Activated T-cell treated with anti-CD3 and anti-CD28 coated beads, Interleukin-2, amount 50 U/mL, for 1 hour (primary cell): ENCODE results near the gene CHRD.
A peak's percentile ranks its signal among the peaks of the same experiment; 100 is the strongest.
"Not testable (repeated sequence)": the region's sequence is repeated elsewhere in the genome, so short reads cannot be mapped to it uniquely, and the experiment has no call there.

Source experiments
- DNase-seq: peaks from one replicate; pipeline ENCODE4 v3.0.0-alpha.2; 2020

CHRD gene

GRCh38 chr3:184379358-184380184 is at the start of gene CHRD:
CHRD (plus strand) TSS chr3:184380054; CDS start chr3:184380319, 265 bp downstream.
- DNase-seq = no peak

GRCh38 chr3:184332370-184333090 is 47.3 kb upstream of the CHRD start:
- DNase-seq = no peak

GRCh38 chr3:184333190-184333589 is 46.7 kb upstream of the CHRD start:
- no peak for DNase-seq

GRCh38 chr3:184333700-184334099 is 46.2 kb upstream of the CHRD start:
- no peak for DNase-seq

- DNase-seq = peak; percentile 53
These were observed 45.2 kb upstream of the CHRD start for GRCh38 chr3:184334470-184335158.

GRCh38 chr3:184335291-184335660 is 44.6 kb upstream of the CHRD start:
- DNase-seq = no peak

- DNase-seq = peak; percentile 97
These were observed 44.0 kb upstream of the CHRD start for GRCh38 chr3:184335661-184336546.

GRCh38 chr3:184336547-184337398 is 43.1 kb upstream of the CHRD start:
- no peak for DNase-seq

- DNase-seq = no peak
These were observed 42.5 kb upstream of the CHRD start, which contains the start of gene FAM131A for GRCh38 chr3:184337399-184337714. FAM131A (plus strand) TSS chr3:184337600; CDS start chr3:184337631, 31 bp downstream.

- no peak for DNase-seq
These were observed 41.9 kb upstream of the CHRD start for GRCh38 chr3:184337981-184338380.

GRCh38 chr3:184338511-184338945 is 41.3 kb upstream of the CHRD start:
- DNase-seq = no peak

GRCh38 chr3:184339001-184339400 is 40.9 kb upstream of the CHRD start:
- no peak for DNase-seq

GRCh38 chr3:184339451-184340135 is 40.3 kb upstream of the CHRD start:
- DNase-seq = not testable (repeated sequence)

- no peak for DNase-seq
These were observed 37.9 kb upstream of the CHRD start for GRCh38 chr3:184341925-184342324.

- DNase-seq = no peak
These were observed 36.5 kb upstream of the CHRD start for GRCh38 chr3:184343200-184343876.

GRCh38 chr3:184344579-184345316 is 35.1 kb upstream of the CHRD start:
- no peak for DNase-seq

GRCh38 chr3:184345317-184346144 is 34.3 kb upstream of the CHRD start:
- DNase-seq = no peak

GRCh38 chr3:184346480-184347190 is 33.2 kb upstream of the CHRD start:
- DNase-seq = no peak
